Activated CD8-positive, alpha-beta memory T cell treated with anti-CD3 and anti-CD28 coated beads for 1 hour (primary cell): ENCODE results near the gene FRMD4A.
"Not testable (repeated sequence)": the region's sequence is repeated elsewhere in the genome, so short reads cannot be mapped to it uniquely, and the experiment has no call there.

Source experiments
- DNase-seq, 2 donors: peaks; one replicate each; pipeline ENCODE4 v3.0.0-alpha.2; 2020; ENCODE audit warnings: low read depth in 1 of 2; ENCODE audit errors: extremely low read depth in 1 of 2

Gene FRMD4A

GRCh38 chr10:13801156-13801906, 529.4 kb downstream of the FRMD4A start:
- no peak for DNase-seq

GRCh38 chr10:13797164-13797563, 533.6 kb downstream of the FRMD4A start:
- no peak for DNase-seq

GRCh38 chr10:13795653-13796555, 534.8 kb downstream of the FRMD4A start:
- DNase-seq, result no peak

GRCh38 chr10:13794992-13795612, 535.6 kb downstream of the FRMD4A start:
- DNase-seq, result no peak

GRCh38 chr10:13792006-13792405, 538.7 kb downstream of the FRMD4A start:
- no peak for DNase-seq

- DNase-seq, result no peak
Measured at GRCh38 chr10:13791483-13791882, 539.2 kb downstream of the FRMD4A start.

GRCh38 chr10:13790196-13790595, 540.5 kb downstream of the FRMD4A start:
- DNase-seq, result no peak

GRCh38 chr10:13789448-13789829, 541.3 kb downstream of the FRMD4A start:
- DNase-seq, result no peak

GRCh38 chr10:13788711-13789447, 541.8 kb downstream of the FRMD4A start:
- DNase-seq, result no peak

GRCh38 chr10:13788320-13788600, 542.5 kb downstream of the FRMD4A start:
- no peak for DNase-seq

GRCh38 chr10:13787015-13787421, 543.7 kb downstream of the FRMD4A start:
- DNase-seq, result peak; percentile 51 to 60

GRCh38 chr10:13784067-13784466, 546.7 kb downstream of the FRMD4A start:
- no peak for DNase-seq

GRCh38 chr10:13779748-13780147, 551.0 kb downstream of the FRMD4A start:
- DNase-seq, result no peak

- not testable (repeated sequence) for DNase-seq
Measured at GRCh38 chr10:13778693-13778960, 552.1 kb downstream of the FRMD4A start.

GRCh38 chr10:13776861-13777311, 553.8 kb downstream of the FRMD4A start:
- DNase-seq, result no peak

GRCh38 chr10:13775786-13776775, 554.6 kb downstream of the FRMD4A start:
- DNase-seq, result no peak

GRCh38 chr10:13774303-13774893, 556.3 kb downstream of the FRMD4A start:
- no peak for DNase-seq

- no peak for DNase-seq
Measured at GRCh38 chr10:13773496-13774170, 557.1 kb downstream of the FRMD4A start.

- DNase-seq, result no peak
Measured at GRCh38 chr10:13773043-13773442, 557.7 kb downstream of the FRMD4A start.
